ENCODE results near the gene UBXN2A.

Gene UBXN2A

DNA sequence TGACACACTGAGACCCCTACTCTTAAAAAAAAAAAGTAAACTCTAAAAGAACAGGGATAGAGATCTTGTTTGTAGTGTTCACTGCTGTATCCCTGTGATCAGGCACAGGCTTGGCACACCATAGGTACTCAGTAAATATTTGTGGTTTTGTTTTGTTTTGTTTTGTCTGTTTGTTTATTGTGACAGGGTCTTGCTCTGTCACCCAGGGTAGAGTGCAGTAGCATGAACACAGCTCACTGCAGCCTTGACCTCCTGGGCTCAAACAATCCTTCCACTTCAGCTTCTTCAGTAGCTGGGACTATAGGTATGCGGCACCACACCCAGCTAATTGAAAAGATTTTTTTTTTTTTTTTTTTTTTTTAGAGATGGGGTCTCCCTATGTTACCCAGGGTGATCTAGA lies 112.7 kb downstream of the UBXN2A start:
- H3K4me3 ChIP-seq (replicated peaks; ENCODE audit: insufficient read depth, low read length), result no peak overlapping the region
- TF ChIP-seq POLR2AphosphoS5 (IDR thresholded peaks at IDR 0.05; ENCODE audit: low read depth) (no peak), GABPA (IDR thresholded peaks at IDR 0.05; ENCODE audit: low read depth) (no peak)
- TF ChIP-seq, protein P1, sequence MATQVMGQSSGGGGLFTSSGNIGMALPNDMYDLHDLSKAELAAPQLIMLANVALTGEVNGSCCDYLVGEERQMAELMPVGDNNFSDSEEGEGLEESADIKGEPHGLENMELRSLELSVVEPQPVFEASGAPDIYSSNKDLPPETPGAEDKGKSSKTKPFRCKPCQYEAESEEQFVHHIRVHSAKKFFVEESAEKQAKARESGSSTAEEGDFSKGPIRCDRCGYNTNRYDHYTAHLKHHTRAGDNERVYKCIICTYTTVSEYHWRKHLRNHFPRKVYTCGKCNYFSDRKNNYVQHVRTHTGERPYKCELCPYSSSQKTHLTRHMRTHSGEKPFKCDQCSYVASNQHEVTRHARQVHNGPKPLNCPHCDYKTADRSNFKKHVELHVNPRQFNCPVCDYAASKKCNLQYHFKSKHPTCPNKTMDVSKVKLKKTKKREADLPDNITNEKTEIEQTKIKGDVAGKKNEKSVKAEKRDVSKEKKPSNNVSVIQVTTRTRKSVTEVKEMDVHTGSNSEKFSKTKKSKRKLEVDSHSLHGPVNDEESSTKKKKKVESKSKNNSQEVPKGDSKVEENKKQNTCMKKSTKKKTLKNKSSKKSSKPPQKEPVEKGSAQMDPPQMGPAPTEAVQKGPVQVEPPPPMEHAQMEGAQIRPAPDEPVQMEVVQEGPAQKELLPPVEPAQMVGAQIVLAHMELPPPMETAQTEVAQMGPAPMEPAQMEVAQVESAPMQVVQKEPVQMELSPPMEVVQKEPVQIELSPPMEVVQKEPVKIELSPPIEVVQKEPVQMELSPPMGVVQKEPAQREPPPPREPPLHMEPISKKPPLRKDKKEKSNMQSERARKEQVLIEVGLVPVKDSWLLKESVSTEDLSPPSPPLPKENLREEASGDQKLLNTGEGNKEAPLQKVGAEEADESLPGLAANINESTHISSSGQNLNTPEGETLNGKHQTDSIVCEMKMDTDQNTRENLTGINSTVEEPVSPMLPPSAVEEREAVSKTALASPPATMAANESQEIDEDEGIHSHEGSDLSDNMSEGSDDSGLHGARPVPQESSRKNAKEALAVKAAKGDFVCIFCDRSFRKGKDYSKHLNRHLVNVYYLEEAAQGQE (IDR thresholded peaks at IDR 0.05; ENCODE audit: insufficient replicate concordance, low read depth), result no peak
- TF ChIP-seq, protein P2, sequence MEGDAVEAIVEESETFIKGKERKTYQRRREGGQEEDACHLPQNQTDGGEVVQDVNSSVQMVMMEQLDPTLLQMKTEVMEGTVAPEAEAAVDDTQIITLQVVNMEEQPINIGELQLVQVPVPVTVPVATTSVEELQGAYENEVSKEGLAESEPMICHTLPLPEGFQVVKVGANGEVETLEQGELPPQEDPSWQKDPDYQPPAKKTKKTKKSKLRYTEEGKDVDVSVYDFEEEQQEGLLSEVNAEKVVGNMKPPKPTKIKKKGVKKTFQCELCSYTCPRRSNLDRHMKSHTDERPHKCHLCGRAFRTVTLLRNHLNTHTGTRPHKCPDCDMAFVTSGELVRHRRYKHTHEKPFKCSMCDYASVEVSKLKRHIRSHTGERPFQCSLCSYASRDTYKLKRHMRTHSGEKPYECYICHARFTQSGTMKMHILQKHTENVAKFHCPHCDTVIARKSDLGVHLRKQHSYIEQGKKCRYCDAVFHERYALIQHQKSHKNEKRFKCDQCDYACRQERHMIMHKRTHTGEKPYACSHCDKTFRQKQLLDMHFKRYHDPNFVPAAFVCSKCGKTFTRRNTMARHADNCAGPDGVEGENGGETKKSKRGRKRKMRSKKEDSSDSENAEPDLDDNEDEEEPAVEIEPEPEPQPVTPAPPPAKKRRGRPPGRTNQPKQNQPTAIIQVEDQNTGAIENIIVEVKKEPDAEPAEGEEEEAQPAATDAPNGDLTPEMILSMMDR (IDR thresholded peaks at IDR 0.05; ENCODE audit: insufficient read depth, low read length), result no peak
- peaks cover 31% of the 10 kb centered on the region for H3K27me3 ChIP-seq (ENCODE audit: insufficient read depth, poor library complexity, severe bottlenecking)
- no peak overlapping the region for H3K27ac ChIP-seq (replicated peaks)
- no peak for DNase-seq (ENCODE audit: low read depth in 1 of 2, low spot score in 1 of 2)
